ENCODE results near the gene HSF5.
A peak's percentile ranks its signal among the peaks of the same experiment; 100 is the strongest.

HSF5 gene, protein sequence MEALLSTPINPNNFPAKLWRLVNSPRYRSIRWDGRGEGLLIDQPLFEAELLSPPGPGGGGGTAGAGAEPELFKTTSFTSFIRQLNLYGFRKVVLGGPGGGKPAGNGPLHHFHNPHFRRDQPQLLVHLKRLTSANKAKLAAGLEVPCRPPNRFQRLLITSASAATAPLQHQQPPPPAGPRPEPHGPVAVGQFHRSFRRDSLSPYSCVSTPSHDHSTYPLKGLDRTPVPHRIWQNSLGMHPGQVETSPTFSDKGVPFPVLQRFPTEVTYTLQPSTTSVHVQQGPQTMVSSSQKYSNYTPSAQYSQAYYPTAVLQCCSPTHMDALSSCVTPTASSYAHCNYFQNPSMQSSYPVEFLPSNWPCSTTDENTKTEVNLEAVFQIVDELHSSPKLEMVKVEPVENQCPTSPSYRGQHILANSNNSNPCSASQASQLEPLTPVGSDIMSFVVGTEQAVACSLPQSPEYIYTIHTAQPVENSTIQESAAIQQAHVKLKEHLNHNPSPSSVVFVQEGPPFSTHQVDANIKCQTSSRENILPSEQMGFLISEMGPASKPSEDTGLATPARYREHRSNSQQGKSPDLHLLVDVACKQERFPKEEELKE

DNA sequence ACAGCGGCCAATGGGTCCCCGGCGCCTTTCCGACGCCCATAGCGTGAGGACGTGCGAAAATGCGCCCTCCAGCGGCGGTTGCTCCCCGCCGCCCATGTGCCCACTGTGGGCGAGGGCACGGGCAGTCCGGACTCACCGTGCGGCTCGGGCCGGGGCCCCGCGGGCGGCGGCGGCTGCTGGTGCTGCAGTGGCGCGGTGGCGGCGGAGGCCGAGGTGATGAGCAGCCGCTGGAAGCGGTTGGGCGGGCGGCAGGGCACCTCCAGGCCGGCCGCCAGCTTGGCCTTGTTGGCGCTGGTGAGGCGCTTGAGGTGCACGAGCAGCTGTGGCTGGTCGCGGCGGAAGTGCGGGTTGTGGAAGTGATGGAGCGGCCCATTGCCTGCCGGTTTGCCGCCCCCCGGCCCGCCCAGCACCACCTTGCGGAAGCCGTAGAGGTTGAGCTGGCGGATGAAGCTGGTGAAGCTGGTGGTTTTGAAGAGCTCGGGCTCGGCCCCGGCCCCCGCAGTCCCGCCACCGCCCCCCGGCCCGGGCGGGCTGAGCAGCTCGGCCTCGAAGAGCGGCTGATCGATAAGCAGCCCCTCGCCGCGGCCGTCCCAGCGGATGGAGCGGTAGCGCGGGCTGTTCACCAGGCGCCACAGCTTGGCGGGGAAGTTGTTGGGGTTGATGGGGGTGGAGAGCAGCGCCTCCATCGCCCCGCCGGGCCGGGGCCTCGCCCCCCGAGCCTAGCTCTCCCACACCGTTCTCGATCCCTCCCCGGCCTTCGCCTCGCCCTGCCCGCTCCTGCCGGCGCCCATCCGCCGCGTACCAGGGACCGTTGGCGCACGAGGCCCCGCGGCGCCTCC is at the start of gene HSF5:
Gene HSF5, minus strand, starts transcription at position 820 of the 839 bp plus-strand sequence. Its CDS starts 134 bp downstream, at position 686.
- DNase-seq (ENCODE audit: low read depth) = peak; percentile 43

DNA sequence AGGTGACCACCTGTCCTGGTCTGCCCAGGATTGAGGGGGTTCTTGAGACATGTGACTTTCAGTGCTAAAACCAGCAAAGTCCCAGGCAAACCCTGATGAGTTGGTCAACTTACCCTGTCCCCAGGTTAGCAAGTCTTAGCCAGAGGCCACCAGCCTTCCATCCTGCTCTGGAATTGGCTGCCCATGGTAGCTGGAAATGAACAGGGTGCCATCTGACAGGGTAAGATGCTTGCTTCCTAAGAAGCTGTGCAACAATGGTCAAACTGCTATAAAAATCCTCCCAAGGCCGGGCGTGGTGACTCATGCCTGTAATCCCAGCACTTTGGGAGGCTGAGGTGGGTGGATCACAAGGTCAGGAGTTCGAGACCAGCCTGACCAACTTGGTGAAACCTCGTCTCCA is 49.1 kb upstream of the HSF5 start:
- no peak for DNase-seq (ENCODE audit: low read depth)

DNA sequence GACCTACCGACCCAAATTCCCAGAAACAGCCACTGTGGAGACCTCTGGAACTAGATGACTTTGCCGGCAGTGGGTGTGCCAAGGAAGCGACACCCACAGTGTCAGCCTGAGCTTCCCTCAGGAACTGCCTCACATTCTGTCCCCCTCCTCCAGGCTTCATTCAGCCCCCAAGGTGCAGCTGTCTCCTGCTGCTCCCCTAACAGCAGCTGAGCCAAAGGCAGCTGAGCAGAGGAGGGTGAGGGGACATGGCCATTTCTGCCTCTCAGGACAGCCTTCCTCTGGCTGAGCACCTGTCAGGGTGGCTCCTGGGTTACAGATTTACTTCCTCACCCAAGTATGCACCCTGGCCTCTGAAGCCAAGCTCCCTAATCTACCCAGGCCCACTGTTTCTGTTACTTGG is 48.3 kb upstream of the HSF5 start:
- no peak for DNase-seq (ENCODE audit: low read depth)

DNA sequence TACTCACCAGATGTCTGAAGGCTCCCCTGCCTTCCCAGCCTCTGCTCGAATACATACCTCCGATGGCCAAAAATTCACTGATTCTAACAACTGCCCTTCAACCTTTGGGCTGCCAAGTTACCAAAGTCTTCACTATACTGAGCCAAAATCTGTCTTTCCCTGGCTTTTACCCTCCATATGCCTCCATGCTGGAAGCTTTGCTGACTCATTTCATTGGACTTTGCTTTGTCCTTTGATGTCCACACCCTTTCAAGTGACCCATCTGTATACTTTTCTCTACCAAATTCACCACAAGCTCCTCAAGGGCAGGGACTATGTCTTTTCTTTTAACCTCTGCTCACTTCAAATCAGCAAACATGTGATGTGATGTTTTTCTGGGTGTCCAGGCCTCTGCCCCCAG is 47.2 kb upstream of the HSF5 start:
- no peak for DNase-seq (ENCODE audit: low read depth)

DNA sequence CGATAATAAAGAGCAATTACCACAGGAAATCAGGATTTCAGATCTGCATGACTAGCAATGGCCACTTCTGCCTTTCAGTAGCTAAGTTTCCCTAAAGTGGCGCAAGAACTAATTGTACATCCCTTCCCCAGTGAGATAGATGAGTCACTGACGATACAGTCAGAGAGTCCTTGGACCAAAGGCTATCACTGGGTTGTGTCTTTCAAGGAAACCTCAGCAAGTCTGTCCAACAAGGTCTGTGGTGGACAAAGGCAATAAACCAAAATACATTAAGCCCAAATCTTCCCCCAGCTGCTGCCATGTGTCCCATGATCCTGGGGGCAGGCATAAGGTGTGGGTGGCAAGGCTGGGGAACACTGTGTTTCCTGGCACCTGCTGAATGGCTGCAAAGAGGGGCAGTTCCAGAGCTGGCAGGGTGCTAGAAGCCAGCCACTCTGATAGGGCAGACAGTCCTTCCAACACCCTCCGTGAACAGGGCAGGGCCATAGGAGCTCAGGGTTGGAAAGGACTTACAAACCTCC is 46.8 kb upstream of the HSF5 start:
- DNase-seq (ENCODE audit: low read depth) = no peak

DNA sequence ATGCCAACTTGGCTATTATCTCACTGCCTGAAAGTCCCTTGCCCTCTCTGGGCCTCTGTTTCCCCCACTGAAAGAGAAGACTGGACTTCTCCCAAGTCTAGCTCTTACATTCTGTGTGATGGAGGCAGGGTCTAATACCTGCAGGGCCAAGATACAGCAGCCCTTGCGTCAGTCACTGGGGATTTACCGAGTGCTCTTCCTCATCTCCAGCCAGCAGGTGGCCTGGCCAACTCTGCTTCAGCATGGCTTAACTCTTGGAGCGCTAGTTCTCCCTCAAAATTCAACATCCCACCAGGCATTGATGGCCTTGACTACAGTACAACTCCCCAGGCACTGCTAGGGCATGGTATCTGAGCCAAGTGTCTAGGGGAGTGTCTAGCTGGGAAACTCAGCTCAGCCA is 46.1 kb upstream of the HSF5 start:
- no peak for DNase-seq (ENCODE audit: low read depth)

DNA sequence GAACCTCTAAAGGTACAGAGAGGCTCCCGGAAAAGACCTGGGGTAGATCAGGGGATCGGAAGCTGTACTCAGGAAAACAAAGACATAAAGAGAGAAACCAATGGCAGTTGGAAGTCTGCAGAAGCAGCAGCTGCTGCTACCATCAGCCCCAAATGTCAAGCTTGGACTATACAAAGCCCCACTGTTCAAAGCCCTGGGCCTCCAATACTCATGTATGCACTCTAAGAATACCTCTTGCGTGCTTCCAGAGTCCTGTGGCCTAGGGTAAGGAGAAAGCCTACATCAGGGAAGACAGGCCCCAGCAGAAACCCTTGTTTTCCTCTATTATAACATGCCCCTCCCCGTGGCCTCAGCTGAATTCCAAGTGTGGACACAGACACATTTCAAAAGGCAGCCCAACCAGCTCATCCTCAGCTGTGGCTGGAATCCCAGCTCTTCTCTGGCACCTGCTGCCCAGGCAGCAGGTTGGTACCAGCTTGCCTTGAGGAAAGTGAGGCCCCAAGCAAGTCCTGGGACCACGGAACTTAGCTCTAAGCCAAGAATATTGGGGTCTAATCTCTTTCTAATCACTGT is 45.5 kb upstream of the HSF5 start:
- no peak for DNase-seq (ENCODE audit: low read depth)

DNA sequence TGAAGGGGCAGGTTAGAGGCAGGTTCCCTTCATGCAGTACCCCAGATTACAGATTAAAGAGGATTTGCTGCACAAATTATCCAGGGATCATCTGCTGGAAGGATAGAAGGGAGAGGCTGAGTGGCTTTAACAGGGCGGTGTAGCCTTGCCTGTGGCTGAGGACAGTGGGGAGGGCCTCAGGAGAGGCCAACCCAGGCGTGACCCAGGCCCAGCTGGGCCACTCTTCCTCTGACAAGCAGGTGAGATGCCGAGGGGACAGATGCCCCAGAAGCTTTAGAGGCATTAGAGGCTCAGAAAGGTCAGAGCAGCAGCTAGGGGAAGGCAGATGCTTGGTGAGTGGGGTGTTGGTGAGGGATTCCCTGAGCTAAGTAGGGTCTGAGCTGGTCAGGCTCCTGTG is 44.3 kb upstream of the HSF5 start:
- DNase-seq (ENCODE audit: low read depth) = no peak

DNA sequence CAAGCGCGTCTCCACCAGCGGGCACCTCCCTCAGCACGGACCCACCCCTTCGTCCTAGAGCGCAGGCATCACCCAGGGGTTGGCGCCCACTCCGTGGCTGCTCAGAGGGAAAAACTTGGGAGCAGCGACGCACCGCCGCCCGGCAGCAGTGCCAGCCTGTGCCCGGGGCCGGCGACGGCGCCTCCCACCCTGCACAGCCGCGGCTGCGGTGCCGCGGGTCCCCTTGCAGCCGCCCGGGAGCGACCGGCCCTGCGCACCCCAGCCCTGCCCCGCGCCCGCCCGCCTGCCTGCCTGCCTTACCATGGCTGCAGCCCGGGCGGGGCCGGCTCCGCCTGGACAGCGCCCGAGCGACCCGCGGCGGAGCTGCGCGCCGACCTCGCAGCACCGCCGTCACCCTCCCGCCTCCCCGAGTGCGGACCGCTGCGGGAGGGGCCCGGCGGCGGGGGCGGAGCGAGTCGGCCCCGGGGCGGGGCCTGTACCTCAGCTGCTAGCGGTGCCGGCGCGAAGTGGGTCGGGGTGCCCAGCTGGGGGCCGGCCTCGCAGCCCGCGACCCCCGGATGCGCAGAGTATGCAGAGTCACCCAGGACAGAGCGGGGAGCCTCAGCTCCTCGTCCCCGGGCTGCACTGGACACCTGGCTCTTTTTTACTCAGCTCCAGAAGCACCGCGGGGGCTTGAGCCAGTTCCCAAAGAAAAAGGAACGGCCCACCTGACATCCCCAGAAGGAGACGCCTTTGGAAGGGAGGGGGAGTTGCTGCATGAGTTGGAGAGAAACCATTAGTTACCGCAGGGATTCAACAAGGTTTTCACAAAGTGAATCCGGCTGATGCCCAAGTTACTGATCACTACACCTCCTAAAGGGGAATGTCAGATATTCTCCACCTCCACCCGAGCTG is 43.7 kb upstream of the HSF5 start:
- DNase-seq (ENCODE audit: low read depth) = peak; percentile 34

DNA sequence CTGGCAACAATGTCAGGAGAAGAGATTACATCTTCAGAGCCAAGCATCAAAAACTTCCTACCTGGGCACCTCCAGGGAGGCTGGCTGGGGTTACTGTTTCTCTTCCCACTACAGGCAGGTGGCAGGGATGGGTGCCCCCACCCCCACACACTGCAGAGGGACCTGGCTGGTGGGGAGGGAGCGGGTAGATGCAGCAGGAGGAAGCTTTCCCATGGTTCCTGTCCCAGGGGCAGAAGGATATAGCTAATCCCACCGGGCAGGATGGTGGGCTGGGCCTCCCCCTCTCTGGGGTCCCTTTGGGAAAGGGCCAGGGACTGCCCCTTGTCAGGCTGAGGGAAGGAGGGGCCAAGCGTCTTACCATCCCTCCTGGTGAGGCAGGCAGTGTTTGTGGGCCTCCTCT is 42.9 kb upstream of the HSF5 start:
- DNase-seq (ENCODE audit: low read depth) = no peak

DNA sequence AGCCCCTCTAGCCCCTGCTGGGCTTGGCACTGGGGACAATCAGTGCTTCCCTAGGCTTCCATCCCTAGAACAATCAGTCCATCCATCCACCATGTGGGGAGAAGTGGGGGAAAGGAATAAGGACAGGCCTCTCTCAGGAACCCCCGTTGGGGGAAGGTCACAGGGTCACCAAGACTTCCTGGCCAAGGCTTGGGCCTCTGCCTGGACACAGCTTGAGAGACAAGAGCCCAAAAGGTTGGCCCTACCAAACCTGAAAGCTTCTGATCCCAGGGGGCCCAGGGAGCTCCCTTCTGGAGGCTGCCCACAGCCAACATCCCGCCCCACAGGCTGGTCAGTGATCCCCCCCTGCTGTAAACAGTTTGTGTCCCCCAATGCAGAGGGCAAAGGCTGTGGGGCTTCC is 42.4 kb upstream of the HSF5 start:
- DNase-seq (ENCODE audit: low read depth) = no peak

DNA sequence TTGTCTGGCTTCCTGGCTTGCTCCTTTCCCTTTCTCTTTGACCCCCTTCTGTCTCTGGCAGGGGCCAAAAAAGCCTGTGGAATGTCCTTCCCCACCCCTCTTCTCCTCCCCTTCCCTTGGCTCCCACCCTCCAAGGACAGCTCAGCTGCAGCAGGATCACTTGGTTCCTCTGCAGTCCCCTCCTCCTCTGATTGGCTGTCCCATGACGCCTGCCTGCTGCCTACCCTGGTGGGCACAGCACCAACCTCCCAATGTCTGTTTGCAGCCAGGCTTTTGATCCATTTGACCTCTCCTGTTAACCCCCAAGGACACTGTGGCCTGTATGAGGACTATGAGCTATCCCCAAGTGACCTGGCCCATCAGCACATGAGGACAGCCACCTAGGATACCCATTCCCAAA is 41.1 kb upstream of the HSF5 start:
- DNase-seq (ENCODE audit: low read depth) = no peak

DNA sequence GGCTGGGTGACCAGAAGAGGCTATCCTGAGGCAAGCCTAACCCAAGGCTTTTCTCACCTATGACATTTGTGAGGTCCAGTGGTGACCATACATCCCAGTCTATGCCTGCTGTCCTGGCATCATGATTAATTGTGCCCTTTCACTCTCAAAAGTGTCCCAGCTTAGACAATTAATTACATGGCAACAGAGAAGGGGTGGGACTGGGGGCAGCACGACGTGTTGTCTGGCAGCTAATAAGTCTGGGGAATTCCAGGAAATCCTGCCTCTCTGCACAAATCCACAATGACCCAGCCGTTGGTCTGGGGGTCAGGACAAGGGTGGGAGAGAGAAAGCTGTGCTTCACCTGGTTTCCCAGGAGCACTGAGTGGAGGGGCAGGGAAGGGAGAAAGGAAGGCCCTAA is 40.2 kb upstream of the HSF5 start:
- no peak for DNase-seq (ENCODE audit: low read depth)

DNA sequence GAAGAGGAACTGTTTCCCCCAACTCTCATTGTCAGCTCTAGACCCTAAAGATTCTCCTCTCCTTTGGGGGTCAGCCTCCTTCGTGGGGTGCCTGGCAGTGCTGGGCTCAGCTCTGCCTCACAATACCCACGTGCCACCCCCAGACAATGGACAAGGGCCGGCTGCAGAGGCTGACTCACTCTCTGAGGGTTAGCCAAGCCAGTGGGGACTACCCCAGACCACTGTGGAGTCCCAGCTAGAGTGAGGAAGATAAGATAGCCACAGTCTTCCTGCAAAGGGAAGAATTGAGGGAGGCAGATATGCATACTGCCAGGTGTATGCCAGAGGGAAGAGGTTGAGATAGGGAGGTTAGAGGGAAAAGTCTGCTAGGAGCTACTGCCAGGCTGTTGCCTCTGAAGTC is 39.7 kb upstream of the HSF5 start:
- DNase-seq (ENCODE audit: low read depth) = no peak

DNA sequence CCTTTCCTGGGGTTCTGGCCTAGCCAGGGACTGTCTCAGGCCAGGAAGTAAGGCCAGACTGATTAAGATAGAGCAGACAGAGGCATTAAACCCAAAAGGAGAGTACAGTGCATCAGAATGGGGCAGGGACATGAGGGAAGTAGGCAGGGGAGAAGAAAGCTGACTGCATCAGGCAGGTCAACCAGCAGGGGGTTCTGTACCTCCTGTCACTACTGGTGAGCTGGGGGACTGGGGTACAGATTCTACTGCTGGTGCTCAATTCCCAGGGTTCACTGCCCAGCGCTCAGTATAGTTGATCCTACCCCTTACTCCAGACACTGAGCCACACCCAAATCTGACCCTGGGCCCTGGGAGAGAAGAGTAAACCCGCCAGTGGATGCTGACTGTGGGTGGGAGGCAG is 39.1 kb upstream of the HSF5 start:
- no peak for DNase-seq (ENCODE audit: low read depth)

DNA sequence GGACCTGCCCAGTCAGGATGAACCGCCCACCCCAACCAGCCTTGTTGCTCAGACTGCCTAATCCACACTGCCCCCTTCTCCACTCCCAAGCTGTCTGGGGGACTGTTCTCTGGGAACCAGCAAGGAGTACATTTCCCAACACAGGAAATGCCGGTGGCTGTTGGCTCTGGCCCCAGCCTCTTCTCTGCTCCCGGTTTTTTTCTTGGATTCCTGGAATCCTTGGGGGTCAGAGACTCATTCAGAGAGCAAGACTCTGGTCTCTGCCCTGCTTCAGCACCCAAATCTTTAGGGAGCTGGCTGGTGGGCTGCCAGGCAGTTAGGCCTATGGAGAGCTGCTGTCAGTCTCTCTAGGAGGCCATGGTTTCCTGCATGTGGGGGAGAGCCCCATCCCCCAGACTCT is 37.0 kb upstream of the HSF5 start:
- no peak for DNase-seq (ENCODE audit: low read depth)

DNA sequence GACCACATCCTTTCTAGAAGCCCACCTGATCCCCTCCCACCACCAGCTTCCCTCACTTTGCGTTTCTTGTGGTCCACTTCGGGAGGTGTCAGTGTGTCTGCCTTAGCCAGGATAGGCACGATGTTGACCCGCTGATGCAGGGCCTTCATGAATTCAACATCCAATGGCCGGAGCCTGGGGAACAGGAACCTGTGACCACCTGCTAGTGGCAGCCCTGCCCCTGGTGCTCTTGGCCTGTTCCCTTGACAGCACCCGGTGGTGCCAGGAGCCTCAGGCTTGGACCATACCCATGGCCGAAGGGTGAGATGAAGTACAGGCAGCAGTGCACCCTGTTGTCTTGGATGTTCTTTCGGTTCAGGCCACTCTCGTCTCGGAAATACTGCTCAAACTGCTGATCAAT is 33.5 kb upstream of the HSF5 start:
- DNase-seq (ENCODE audit: low read depth) = no peak

DNA sequence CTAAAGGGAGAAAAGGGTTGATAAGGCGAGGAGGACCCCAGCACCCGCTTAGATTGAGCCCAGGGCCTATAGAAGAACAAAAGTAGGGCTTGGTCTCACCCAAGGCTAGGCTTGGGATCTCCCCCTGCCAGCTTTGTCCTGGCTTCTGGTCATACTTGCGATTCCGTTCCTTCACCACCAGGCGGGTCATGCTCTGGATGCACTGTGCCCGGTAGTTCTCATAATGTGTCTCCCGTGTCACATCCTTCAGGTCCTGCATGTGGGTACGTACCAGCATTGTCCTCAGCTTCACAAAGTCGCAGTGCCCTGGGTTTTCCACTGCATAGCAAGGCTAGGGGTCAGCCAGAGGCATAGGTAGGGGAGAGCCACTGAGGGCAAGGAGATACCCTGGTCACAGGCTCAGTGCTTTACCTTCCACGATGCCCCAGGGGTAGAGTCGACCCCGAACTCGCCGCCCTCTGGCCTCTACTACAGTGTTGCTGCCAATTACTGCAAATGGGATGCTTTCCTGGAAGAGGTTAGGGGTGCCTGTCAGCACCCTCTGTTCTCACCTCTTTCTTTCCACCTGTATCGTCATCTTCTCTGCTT is 32.7 kb upstream of the HSF5 start:
- no peak for DNase-seq (ENCODE audit: low read depth)

DNA sequence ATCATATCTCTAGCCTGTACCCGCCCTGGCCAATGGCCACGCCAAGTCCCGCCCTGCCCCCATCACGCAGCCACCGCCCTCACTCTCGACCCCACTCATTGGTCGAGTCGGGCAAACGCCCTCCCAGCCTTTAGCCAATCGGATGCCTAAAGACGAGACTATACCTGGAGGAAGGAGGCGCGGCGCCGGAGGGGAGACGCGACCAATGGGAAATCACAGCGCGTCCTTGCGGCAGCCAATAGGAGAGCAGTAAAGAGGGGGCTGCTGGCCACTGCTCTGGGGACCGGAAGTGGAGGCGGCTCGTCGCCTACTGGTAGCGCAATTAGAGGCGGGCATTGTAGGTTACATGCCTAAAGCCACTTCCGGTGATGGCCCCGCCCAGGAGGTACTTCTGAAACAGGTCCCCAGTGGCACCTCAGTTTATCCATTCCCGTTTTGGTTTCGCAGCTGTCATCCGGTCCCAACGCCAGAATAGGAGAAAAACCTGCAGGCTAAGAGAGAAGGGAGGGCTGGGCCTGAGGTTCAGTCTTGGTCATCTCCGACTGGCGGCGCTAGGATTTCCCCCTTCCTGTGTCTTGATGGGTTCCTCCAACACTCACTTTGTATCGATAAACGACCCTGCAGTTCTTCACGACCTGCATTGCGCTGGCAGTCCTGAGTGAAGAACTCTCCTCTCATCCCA is 29.9 kb upstream of the HSF5 start:
- peak; percentile 96 for DNase-seq (ENCODE audit: low read depth)

DNA sequence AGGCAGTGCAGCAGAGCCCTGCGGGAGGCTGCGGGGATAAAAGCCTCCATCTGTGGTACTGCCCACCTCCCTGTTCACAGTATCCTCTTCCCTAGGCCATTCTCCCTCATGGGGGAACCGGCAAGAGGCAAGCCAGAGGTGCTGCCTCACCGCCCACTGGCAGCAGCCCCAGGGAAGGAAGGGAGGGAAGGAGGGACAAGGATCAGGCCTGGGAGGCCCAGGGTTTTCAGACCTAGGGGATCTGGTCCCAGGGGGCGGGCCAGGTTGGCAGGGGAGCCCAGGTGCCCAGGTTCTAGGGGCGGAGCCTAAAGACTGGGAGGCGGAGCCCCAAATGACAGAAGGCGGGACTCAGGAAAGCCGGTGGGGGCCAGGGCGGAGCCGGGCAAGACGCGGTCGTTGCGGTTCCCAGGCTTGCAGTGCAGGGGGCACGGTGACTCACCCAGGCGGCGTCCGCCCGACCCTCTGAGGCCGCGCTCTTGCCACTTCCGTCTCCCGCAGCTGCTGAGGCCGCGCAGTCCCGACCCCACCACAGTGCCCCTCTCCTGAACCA is 29.2 kb upstream of the HSF5 start:
- no peak for DNase-seq (ENCODE audit: low read depth)
